PFSK-1 (cell line): ENCODE results near the gene SHANK2.

Source experiments
- POLR2AphosphoS5 ChIP-seq: IDR thresholded peaks from 2 replicates; pipeline ENCODE4 v1.6.1; 2012; ENCODE audit warnings: low read depth, mild to moderate bottlenecking, control low read depth, low read length, moderate library complexity
- TAF1 ChIP-seq: IDR thresholded peaks from 2 replicates; pipeline ENCODE4 v1.6.1; 2012; ENCODE audit warnings: low read length, control low read depth, borderline replicate concordance; ENCODE audit not compliant: insufficient read depth

- TF ChIP-seq TAF1 (no peak), POLR2AphosphoS5 (no peak)
These were observed 17.5 kb upstream of the SHANK2 start for GRCh38 chr11:71269603-71270511.
